Activated naive CD8-positive, alpha-beta T cell treated with anti-CD3 and anti-CD28 coated beads, Interleukin-2, amount 50 U/mL, for 16 hours (primary cell): ENCODE measurements around the gene NLRP7.

Source experiments
- DNase-seq: peaks from one replicate; pipeline ENCODE4 v3.0.0-alpha.2; 2020; ENCODE audit warnings: low read depth, low spot score

Gene NLRP7

DNA sequence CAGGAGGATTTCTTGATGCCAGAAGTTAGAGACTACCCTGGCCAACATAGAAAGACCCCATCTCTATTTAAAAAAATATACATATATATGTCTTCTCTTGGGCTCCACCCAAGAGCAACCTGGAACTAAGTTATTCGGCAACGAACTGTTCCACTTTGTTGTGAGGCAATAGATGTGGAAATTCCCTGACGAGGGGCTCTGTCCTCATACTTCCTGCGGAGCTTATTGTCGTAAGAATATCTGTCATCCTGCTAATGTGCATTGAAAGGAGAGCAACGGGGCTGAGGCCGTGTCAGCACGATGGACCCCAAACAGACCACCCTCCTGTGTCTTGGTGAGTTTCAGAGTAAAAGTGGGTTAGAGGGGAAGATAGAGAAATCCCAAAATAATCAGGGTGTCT lies 73.3 kb downstream of the NLRP7 start, which contains the start of gene FCAR:
TSS of gene FCAR (plus strand) at position 246 of the 400 bp plus-strand sequence. CDS start at position 301, 55 bp downstream.
- no peak for DNase-seq
